Liver (tissue), 3 donors: Measurements from ENCODE around the gene TSPAN7.

Experiments
- GABPA ChIP-seq, 2 donors: IDR thresholded peaks in 1 of 2; conservative IDR thresholded peaks in 1 of 2; 2 replicates each; pipeline ENCODE4 v1.6.1; 2016; ENCODE audit warnings: antibody characterized with exemption in 2 of 2, mild to moderate bottlenecking in 1 of 2, moderate library complexity in 1 of 2
- JUND ChIP-seq, 2 donors: IDR thresholded peaks; 2 replicates each; pipeline ENCODE4 v1.6.1; 2016; ENCODE audit warnings: antibody characterized with exemption in 2 of 2
- RAD21 ChIP-seq, 2 donors: IDR thresholded peaks; 2 replicates each; pipeline ENCODE4 v1.6.1; 2016; ENCODE audit warnings: antibody characterized with exemption in 2 of 2, mild to moderate bottlenecking in 2 of 2
- RXRA ChIP-seq, 2 donors: IDR thresholded peaks; 2 replicates each; pipeline ENCODE4 v1.6.1; 2017 to 2018; ENCODE audit warnings: antibody characterized with exemption in 2 of 2, mild to moderate bottlenecking in 1 of 2
- SP1 ChIP-seq: IDR thresholded peaks from 2 replicates; pipeline ENCODE4 v1.6.1; 2018; ENCODE audit warnings: antibody characterized with exemption, mild to moderate bottlenecking
- TAF1 ChIP-seq: conservative IDR thresholded peaks from 2 replicates; pipeline ENCODE4 v1.6.1; 2016; ENCODE audit warnings: antibody characterized with exemption, mild to moderate bottlenecking
- TF ChIP-seq, protein P1 (sequence below): fragments of 150-350 bp; IDR thresholded peaks from 2 replicates; pipeline ENCODE4 v1.5.1; 2017; ENCODE audit warnings: improper control_type of control experiment, low read depth, low read length; ENCODE audit not compliant: missing input control
- TF ChIP-seq, protein P2 (sequence below): IDR thresholded peaks from 2 replicates; pipeline ENCODE4 v1.6.1; 2016; ENCODE audit warnings: antibody characterized with exemption
- TF ChIP-seq, protein P3 (sequence below): IDR thresholded peaks from 2 replicates; pipeline ENCODE4 v1.6.1; 2016; ENCODE audit warnings: antibody characterized with exemption
- donor health status: healthy.
- donor health status: healthy.

DNA sequence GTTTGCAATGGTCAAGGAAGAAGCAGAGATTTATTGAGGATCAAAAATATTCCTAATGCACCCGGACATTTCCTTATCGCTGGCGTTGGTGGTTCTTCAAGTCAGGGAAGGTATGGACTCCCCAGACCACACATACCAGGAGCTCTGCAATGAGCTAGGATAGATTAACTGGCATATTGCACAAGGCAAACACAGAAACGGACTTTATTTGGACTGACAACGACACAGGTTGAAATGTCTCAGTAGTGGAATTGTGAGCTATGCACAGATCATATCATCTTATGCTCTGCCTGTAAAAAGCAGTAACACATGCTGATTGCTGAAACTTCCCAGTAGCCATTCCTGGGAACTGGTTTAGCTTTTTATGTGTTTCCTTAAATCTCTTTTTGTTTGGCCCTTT, 1.7 kb downstream of the TSPAN7 start:
- TF ChIP-seq, protein P1, sequence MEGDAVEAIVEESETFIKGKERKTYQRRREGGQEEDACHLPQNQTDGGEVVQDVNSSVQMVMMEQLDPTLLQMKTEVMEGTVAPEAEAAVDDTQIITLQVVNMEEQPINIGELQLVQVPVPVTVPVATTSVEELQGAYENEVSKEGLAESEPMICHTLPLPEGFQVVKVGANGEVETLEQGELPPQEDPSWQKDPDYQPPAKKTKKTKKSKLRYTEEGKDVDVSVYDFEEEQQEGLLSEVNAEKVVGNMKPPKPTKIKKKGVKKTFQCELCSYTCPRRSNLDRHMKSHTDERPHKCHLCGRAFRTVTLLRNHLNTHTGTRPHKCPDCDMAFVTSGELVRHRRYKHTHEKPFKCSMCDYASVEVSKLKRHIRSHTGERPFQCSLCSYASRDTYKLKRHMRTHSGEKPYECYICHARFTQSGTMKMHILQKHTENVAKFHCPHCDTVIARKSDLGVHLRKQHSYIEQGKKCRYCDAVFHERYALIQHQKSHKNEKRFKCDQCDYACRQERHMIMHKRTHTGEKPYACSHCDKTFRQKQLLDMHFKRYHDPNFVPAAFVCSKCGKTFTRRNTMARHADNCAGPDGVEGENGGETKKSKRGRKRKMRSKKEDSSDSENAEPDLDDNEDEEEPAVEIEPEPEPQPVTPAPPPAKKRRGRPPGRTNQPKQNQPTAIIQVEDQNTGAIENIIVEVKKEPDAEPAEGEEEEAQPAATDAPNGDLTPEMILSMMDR: no peak
- TF ChIP-seq, protein P2, sequence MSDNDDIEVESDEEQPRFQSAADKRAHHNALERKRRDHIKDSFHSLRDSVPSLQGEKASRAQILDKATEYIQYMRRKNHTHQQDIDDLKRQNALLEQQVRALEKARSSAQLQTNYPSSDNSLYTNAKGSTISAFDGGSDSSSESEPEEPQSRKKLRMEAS: no peak
- peak; percentile 9 for TF ChIP-seq SP1
- TF ChIP-seq GABPA (IDR thresholded peaks at IDR 0.05 in 1 of 2, conservative IDR thresholded peaks at IDR 0.05 in 1 of 2): no peak
- TF ChIP-seq RXRA (IDR thresholded peaks at IDR 0.05): no peak
- no peak for TF ChIP-seq RAD21 (IDR thresholded peaks at IDR 0.05)
- TF ChIP-seq, protein P3, sequence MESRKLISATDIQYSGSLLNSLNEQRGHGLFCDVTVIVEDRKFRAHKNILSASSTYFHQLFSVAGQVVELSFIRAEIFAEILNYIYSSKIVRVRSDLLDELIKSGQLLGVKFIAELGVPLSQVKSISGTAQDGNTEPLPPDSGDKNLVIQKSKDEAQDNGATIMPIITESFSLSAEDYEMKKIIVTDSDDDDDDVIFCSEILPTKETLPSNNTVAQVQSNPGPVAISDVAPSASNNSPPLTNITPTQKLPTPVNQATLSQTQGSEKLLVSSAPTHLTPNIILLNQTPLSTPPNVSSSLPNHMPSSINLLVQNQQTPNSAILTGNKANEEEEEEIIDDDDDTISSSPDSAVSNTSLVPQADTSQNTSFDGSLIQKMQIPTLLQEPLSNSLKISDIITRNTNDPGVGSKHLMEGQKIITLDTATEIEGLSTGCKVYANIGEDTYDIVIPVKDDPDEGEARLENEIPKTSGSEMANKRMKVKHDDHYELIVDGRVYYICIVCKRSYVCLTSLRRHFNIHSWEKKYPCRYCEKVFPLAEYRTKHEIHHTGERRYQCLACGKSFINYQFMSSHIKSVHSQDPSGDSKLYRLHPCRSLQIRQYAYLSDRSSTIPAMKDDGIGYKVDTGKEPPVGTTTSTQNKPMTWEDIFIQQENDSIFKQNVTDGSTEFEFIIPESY: no peak
- no peak for TF ChIP-seq TAF1
- TF ChIP-seq JUND (IDR thresholded peaks at IDR 0.05): no peak
